GM12878 (cell line): ENCODE results near the gene ICE2. TPM values are rescaled to one million over a fixed set of nuclear protein-coding genes. Genes with fewer than 3 reads are reported as not detected.

Source experiments
- ATAC-seq: fragments of 200-7000 bp; cut with Tn5 transposase; 3 replicates; pipeline ENCODE4 v1.9.1; 2020; ENCODE audit warnings: mild to moderate bottlenecking, moderate library complexity
- BruUV-seq: library from RNA; stranded (reverse); fragments of 400-500 nt; replicated peaks from 2 replicates; lab custom pipeline; 2021; lab: Mats Ljungman, UMichigan
- CTCF ChIA-PET: fragments of 300-600 bp; sonication (Branson Sonifier 250); formaldehyde crosslinking; extraction: SDS; loops from one replicate; lab custom pipeline; 2021; ENCODE audit warnings: inconsistent platforms; lab: Yijun Ruan, JAX
- POLR2A ChIA-PET: fragments of 350-600 bp; formaldehyde crosslinking; extraction: SDS; loops from one replicate; lab custom pipeline; 2021; ENCODE audit warnings: inconsistent platforms; lab: Charles Lee
- RAD21 ChIA-PET: fragments of 300-600 bp; sonication (Branson Sonifier 250); formaldehyde crosslinking; loops from one replicate; lab custom pipeline; 2023; ENCODE audit warnings: antibody characterized with exemption; ENCODE audit not compliant: unreplicated experiment; lab: Charles Lee
- SMC1A ChIA-PET: fragments of 300-600 bp; sonication (Branson Sonifier 250); formaldehyde crosslinking; loops from one replicate; lab custom pipeline; 2023; ENCODE audit not compliant: unreplicated experiment, uncharacterized antibody; lab: Charles Lee
- DNase-seq: peaks from one replicate; pipeline ENCODE4 v3.0.0-alpha.2; 2011; ENCODE audit warnings: low read depth, low spot score
- FAIRE-seq: peaks from 3 replicates; lab custom pipeline; 2011; peaks lifted over from hg19 to GRCh38; lab: Jason Lieb, UNC
- H2AFZ ChIP-seq: 2 replicates; pipeline ENCODE4 v1.6.0; 2011; ENCODE audit warnings: low read depth, low read length, control low read depth; ENCODE audit not compliant: control insufficient read depth
- H3K27ac ChIP-seq: 2 replicates; pipeline ENCODE4 v1.5.1; 2011; ENCODE audit warnings: control low read depth; ENCODE audit not compliant: control insufficient read depth, insufficient read depth
- H3K27me3 ChIP-seq, 2 experiments: replicated peaks in 1 of 2; 2 replicates each; pipeline versions ENCODE4 v1.6.0 to v1.6.1; 2011; ENCODE audit warnings: low read length in 1 of 2; ENCODE audit not compliant: control insufficient read depth in 2 of 2, insufficient read depth in 2 of 2
- H3K36me3 ChIP-seq, 2 experiments: 2 replicates each; pipeline ENCODE4 v1.5.1; 2011; ENCODE audit warnings: low read length in 1 of 2; ENCODE audit not compliant: control insufficient read depth in 2 of 2, insufficient read depth in 2 of 2
- H3K4me1 ChIP-seq: 2 replicates; pipeline ENCODE4 v1.6.1; 2011; ENCODE audit warnings: mild to moderate bottlenecking, low read length, moderate library complexity, mixed read lengths; ENCODE audit not compliant: control insufficient read depth, insufficient read depth
- H3K4me2 ChIP-seq: 2 replicates; pipeline ENCODE4 v1.6.0; 2011; ENCODE audit warnings: control low read depth; ENCODE audit not compliant: control insufficient read depth, insufficient read depth
- H3K4me3 ChIP-seq: fragments of 200-600 bp; sonication (generic); 2 replicates; pipeline ENCODE4 v1.5.1; 2016
- H3K79me2 ChIP-seq: 2 replicates; pipeline ENCODE4 v1.6.0; 2011; ENCODE audit warnings: low read length; ENCODE audit not compliant: control insufficient read depth, insufficient read depth
- H3K9ac ChIP-seq: 2 replicates; pipeline ENCODE4 v1.8.0; 2011; ENCODE audit warnings: low read length, control low read depth, mixed read lengths; ENCODE audit not compliant: control insufficient read depth, insufficient read depth
- H3K9me3 ChIP-seq: replicated peaks from 3 replicates; pipeline ENCODE4 v1.5.1; 2011; ENCODE audit warnings: mild to moderate bottlenecking, low read length; ENCODE audit not compliant: control insufficient read depth, insufficient read depth
- H4K20me1 ChIP-seq: 2 replicates; pipeline ENCODE4 v1.6.0; 2011; ENCODE audit not compliant: control insufficient read depth, insufficient read depth
- BMI1 ChIP-seq: fragments of 450-650 bp; IDR thresholded peaks from 2 replicates; pipeline ENCODE4 v1.6.1; 2016; ENCODE audit warnings: mild to moderate bottlenecking, moderate library complexity, borderline replicate concordance
- CBFB ChIP-seq: IDR thresholded peaks from 2 replicates; pipeline ENCODE4 v1.6.1; 2016; ENCODE audit warnings: antibody characterized with exemption, low read depth
- POLR2A ChIP-seq: IDR thresholded peaks from 2 replicates; pipeline ENCODE4 v1.6.1; 2011; ENCODE audit warnings: low read depth, mild to moderate bottlenecking, low read length
- POLR2AphosphoS5 ChIP-seq: IDR thresholded peaks from 2 replicates; pipeline ENCODE4 v1.6.1; 2011; ENCODE audit warnings: mild to moderate bottlenecking, low read length, inconsistent platforms
- SMARCA5 ChIP-seq: fragments of 450-650 bp; IDR thresholded peaks from 2 replicates; pipeline ENCODE4 v1.6.1; 2017; ENCODE audit warnings: mild to moderate bottlenecking
- SREBF2 ChIP-seq: IDR thresholded peaks from 2 replicates; pipeline ENCODE4 v1.6.1; 2012; ENCODE audit warnings: mild to moderate bottlenecking, low read length
- WGBS: methylation state at CpG from one replicate; pipeline ENCODE4 v1.1.6; 2016; ENCODE audit warnings: low lambda C conversion rate; ENCODE audit not compliant: insufficient replicate concordance, insufficient coverage; ENCODE audit errors: missing lambda C conversion rate; 5-methylcytosine and 5-hydroxymethylcytosine counted together
- in situ Hi-C: fragments of 300-500 bp; cut with MboI; formaldehyde crosslinking; loops from 9 replicates; pipeline ENCODE4 v1.14.3; 2018; ENCODE audit warnings: mixed read lengths
- intact Hi-C: fragments of 100-400 bp; cut with micrococcal nuclease; formaldehyde crosslinking; loops from one replicate; pipeline ENCODE4 v1.14.2; 2022; ENCODE audit not compliant: unreplicated experiment
- polyA plus RNA-seq, 11 experiments: library from polyadenylated mRNA; depleted of rRNA in 4 of 11; unstranded in 6 of 11; stranded (reverse) in 5 of 11; fragments of >200 nt; fragmentation: Nextera tagmentation in 4 of 11; fragmentation: Illumina TruSeq in 1 of 11; extraction: Ambion mirVana in 4 of 11; extraction: Trizol in 1 of 11; gene quantifications; 1 replicate in 1 of 11; 2 replicates in 10 of 11; pipeline versions ENCODE4 v1.2.1 to v1.2.3, GENCODE V29; 2011 to 2016; ENCODE audit warnings: inconsistent platforms in 2 of 11, missing spikeins in 2 of 11, low read depth in 1 of 11
- total RNA-seq, 4 experiments: library from RNA; depleted of rRNA in 3 of 4; stranded (reverse); fragments of >200 nt in 3 of 4; fragmentation: Illumina TruSeq in 1 of 4; extraction: Trizol in 1 of 4; gene quantifications; 2 replicates each; pipeline versions ENCODE4 v1.2.1 to v1.2.3, GENCODE V29; 2013 to 2021
- TF ChIP-seq, protein P1 (sequence below): fragments of 450-650 bp; IDR thresholded peaks from 2 replicates; pipeline ENCODE4 v1.6.1; 2017; ENCODE audit warnings: mild to moderate bottlenecking
- TF ChIP-seq, protein P2 (sequence below): fragments of 450-650 bp; formaldehyde crosslinking; IDR thresholded peaks from 2 replicates; pipeline ENCODE4 v1.5.0; 2022; ENCODE audit warnings: mild to moderate bottlenecking, missing genetic modification characterization

The ICE2 gene
- total and polyA plus RNA-seq, 10 of the 15 experiments (the other 5 are each of a cell fraction or from before 2014, with no cell fraction given) = 14.2 to 62.0 (median 44.9) TPM

- ChIA-PET POLR2A (no interaction called here), SMC1A (no interaction called here), CTCF (no interaction called here), RAD21 (no interaction called here)
- no peaks in the 10 kb centered on the region for H3K27me3 ChIP-seq
- 97% methylated on average over 3 of the region's 3 CpGs for WGBS
- no peak overlapping the region for H3K27ac ChIP-seq
- H3K9ac ChIP-seq = no peak overlapping the region
- H3K9me3 ChIP-seq = no peaks in the 10 kb centered on the region; the same call in 2 of the 3 replicates
- H3K4me2 ChIP-seq = no peak overlapping the region
- H3K4me1 ChIP-seq = peaks cover 4% of the 10 kb centered on the region
- FAIRE-seq = no peak
- peaks cover 0 to 21% of the 10 kb centered on the region in 2 experiments; a peak in 2 of 4 replicates for H3K36me3 ChIP-seq
- intact Hi-C loops (no loop called here), in situ Hi-C loops (no loop called here)
- ATAC-seq = no peak
- no peak for TF ChIP-seq CBFB
- TF ChIP-seq BMI1 = no peak
- TF ChIP-seq, protein P1, sequence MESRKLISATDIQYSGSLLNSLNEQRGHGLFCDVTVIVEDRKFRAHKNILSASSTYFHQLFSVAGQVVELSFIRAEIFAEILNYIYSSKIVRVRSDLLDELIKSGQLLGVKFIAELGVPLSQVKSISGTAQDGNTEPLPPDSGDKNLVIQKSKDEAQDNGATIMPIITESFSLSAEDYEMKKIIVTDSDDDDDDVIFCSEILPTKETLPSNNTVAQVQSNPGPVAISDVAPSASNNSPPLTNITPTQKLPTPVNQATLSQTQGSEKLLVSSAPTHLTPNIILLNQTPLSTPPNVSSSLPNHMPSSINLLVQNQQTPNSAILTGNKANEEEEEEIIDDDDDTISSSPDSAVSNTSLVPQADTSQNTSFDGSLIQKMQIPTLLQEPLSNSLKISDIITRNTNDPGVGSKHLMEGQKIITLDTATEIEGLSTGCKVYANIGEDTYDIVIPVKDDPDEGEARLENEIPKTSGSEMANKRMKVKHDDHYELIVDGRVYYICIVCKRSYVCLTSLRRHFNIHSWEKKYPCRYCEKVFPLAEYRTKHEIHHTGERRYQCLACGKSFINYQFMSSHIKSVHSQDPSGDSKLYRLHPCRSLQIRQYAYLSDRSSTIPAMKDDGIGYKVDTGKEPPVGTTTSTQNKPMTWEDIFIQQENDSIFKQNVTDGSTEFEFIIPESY = no peak
- no peak for TF ChIP-seq SMARCA5
- TF ChIP-seq, protein P2, sequence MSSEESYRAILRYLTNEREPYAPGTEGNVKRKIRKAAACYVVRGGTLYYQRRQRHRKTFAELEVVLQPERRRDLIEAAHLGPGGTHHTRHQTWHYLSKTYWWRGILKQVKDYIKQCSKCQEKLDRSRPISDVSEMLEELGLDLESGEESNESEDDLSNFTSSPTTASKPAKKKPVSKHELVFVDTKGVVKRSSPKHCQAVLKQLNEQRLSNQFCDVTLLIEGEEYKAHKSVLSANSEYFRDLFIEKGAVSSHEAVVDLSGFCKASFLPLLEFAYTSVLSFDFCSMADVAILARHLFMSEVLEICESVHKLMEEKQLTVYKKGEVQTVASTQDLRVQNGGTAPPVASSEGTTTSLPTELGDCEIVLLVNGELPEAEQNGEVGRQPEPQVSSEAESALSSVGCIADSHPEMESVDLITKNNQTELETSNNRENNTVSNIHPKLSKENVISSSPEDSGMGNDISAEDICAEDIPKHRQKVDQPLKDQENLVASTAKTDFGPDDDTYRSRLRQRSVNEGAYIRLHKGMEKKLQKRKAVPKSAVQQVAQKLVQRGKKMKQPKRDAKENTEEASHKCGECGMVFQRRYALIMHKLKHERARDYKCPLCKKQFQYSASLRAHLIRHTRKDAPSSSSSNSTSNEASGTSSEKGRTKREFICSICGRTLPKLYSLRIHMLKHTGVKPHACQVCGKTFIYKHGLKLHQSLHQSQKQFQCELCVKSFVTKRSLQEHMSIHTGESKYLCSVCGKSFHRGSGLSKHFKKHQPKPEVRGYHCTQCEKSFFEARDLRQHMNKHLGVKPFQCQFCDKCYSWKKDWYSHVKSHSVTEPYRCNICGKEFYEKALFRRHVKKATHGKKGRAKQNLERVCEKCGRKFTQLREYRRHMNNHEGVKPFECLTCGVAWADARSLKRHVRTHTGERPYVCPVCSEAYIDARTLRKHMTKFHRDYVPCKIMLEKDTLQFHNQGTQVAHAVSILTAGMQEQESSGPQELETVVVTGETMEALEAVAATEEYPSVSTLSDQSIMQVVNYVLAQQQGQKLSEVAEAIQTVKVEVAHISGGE (CRISPR knock-in tag) = no peak
- TF ChIP-seq POLR2A = no peak
- no peak for TF ChIP-seq POLR2AphosphoS5
- no peak for TF ChIP-seq SREBF2
- H4K20me1 ChIP-seq = no peaks in the 10 kb centered on the region
- H3K79me2 ChIP-seq = peaks cover 38% of the 10 kb centered on the region
- DNase-seq = no peak
- no peak overlapping the region for H3K4me3 ChIP-seq
- H2AFZ ChIP-seq = no peak overlapping the region
- no TSS peak for BruUV-seq
Measured at GRCh38 chr15:60473135-60473534, 5.8 kb downstream of the ICE2 start.
